WTC11 (cell line): Measurements from ENCODE around the gene RAPH1. TPM values are rescaled to one million over a fixed set of nuclear protein-coding genes. Genes with fewer than 3 reads are reported as not detected.

ENCODE experiments used
- ATAC-seq: fragments of 200-7000 bp; cut with Tn5 transposase; 2 replicates; pipeline ENCODE4 v1.10.0; 2021; ENCODE audit warnings: mild to moderate bottlenecking, moderate library complexity
- CTCF ChIA-PET: fragments of 300-600 bp; sonication (Branson Sonifier 250); formaldehyde crosslinking; loops from one replicate; lab custom pipeline; 2021; ENCODE audit warnings: antibody characterized with exemption; lab: Charles Lee
- POLR2A ChIA-PET: fragments of 350-600 bp; sonication (Branson Sonifier 250); formaldehyde crosslinking; loops from one replicate; lab custom pipeline; 2021; ENCODE audit warnings: antibody characterized with exemption; lab: Charles Lee
- DNase-seq: peaks from one replicate; pipeline ENCODE4 v3.0.0; 2021; ENCODE audit warnings: low spot score
- H3K27ac Mint-ChIP-seq: 2 replicates; pipeline ENCODE4 v1.8.0; 2021; ENCODE audit warnings: mixed read lengths
- H3K27me3 Mint-ChIP-seq: 2 replicates; pipeline ENCODE4 v1.8.0; 2021; ENCODE audit warnings: low read depth, mild to moderate bottlenecking, moderate library complexity, mixed read lengths
- H3K36me3 Mint-ChIP-seq: 2 replicates; pipeline ENCODE4 v1.8.0; 2021; ENCODE audit warnings: mixed read lengths
- H3K4me1 Mint-ChIP-seq: 2 replicates; pipeline ENCODE4 v1.8.0; 2022; ENCODE audit warnings: mixed read lengths
- H3K4me3 Mint-ChIP-seq: 2 replicates; pipeline ENCODE4 v1.8.0; 2021; ENCODE audit warnings: mild to moderate bottlenecking, moderate library complexity, mixed read lengths
- H3K9me3 Mint-ChIP-seq: 2 replicates; pipeline ENCODE4 v1.8.0; 2021; ENCODE audit warnings: mixed read lengths
- CDX4 ChIP-seq: fragments of 250-450 bp; sonication (Bioruptor Pico); IDR thresholded peaks from 2 replicates; pipeline ENCODE4 v1.9.0; 2021; ENCODE audit warnings: moderate library complexity, mild to moderate bottlenecking, inconsistent platforms, borderline replicate concordance
- CREB1 ChIP-seq: sonication (generic); formaldehyde crosslinking; IDR thresholded peaks from 2 replicates; pipeline ENCODE4 v1.8.0; 2023; ENCODE audit warnings: mild to moderate bottlenecking, missing genetic modification reagents
- FOXP1 ChIP-seq: sonication (generic); formaldehyde crosslinking; IDR thresholded peaks from 2 replicates; pipeline ENCODE4 v1.8.0; 2022; ENCODE audit warnings: missing genetic modification reagents, mild to moderate bottlenecking, moderate library complexity, borderline replicate concordance
- GTF2I ChIP-seq: fragments of 250-450 bp; sonication (Bioruptor Pico); conservative IDR thresholded peaks from 2 replicates; pipeline ENCODE4 v1.4.0; 2021; ENCODE audit warnings: mild to moderate bottlenecking
- IRF1 ChIP-seq: sonication (generic); formaldehyde crosslinking; IDR thresholded peaks from 2 replicates; pipeline ENCODE4 v1.8.0; 2023; ENCODE audit warnings: missing genetic modification reagents
- MXD4 ChIP-seq: fragments of 250-450 bp; sonication (Bioruptor Pico); IDR thresholded peaks from 2 replicates; pipeline ENCODE4 v1.8.0; 2021; ENCODE audit warnings: mild to moderate bottlenecking, moderate library complexity, borderline replicate concordance
- NFE2L1 ChIP-seq: sonication (generic); formaldehyde crosslinking; IDR thresholded peaks from 2 replicates; pipeline ENCODE4 v1.8.1; 2023; ENCODE audit warnings: missing genetic modification reagents
- PRDM15 ChIP-seq: sonication (generic); formaldehyde crosslinking; IDR thresholded peaks from 2 replicates; pipeline ENCODE4 v1.8.0; 2022; ENCODE audit warnings: missing genetic modification reagents
- TP53 ChIP-seq: sonication (generic); formaldehyde crosslinking; IDR thresholded peaks from 2 replicates; pipeline ENCODE4 v1.8.1; 2023; ENCODE audit warnings: mild to moderate bottlenecking, missing genetic modification reagents
- USF1 ChIP-seq: sonication (generic); formaldehyde crosslinking; IDR thresholded peaks from 2 replicates; pipeline ENCODE4 v1.8.0; 2022; ENCODE audit warnings: mild to moderate bottlenecking, missing genetic modification reagents
- ZNF281 ChIP-seq: sonication (generic); formaldehyde crosslinking; IDR thresholded peaks from 2 replicates; pipeline ENCODE4 v1.8.0; 2023; ENCODE audit warnings: mild to moderate bottlenecking, missing genetic modification reagents
- ZNF423 ChIP-seq: fragments of 250-450 bp; sonication (Bioruptor Pico); IDR thresholded peaks from 2 replicates; pipeline ENCODE4 v2.1.2; 2022; ENCODE audit warnings: mild to moderate bottlenecking, moderate library complexity
- ZNF671 ChIP-seq: fragments of 250-450 bp; sonication (Bioruptor Pico); IDR thresholded peaks from 2 replicates; pipeline ENCODE4 v1.8.0; 2021; ENCODE audit warnings: mild to moderate bottlenecking
- ZSCAN18 ChIP-seq: fragments of 250-450 bp; sonication (Bioruptor Pico); IDR thresholded peaks from 2 replicates; pipeline ENCODE4 v2.1.2; 2022; ENCODE audit warnings: mild to moderate bottlenecking, moderate library complexity
- total RNA-seq: library from RNA; stranded (reverse); gene quantifications from 3 replicates; pipeline ENCODE4 v1.2.3, GENCODE V29; 2021

RAPH1 gene
- total RNA-seq, 1 experiment from 2014 or later, result 24.6 TPM

- no peak for TF ChIP-seq IRF1 (CRISPR knock-in tag)
- no peak for TF ChIP-seq PRDM15
- no peak for TF ChIP-seq NFE2L1
Measured at GRCh38 chr2:203441463-203441862, 93.6 kb downstream of the RAPH1 start (continued).

GRCh38 chr2:203440671-203441070 lies 94.4 kb downstream of the RAPH1 start:
- POLR2A ChIA-PET, result interaction anchor here (0.6 kb wide), 1 partner anchor 245 kb away, joined by 5 read pairs; no protein-coding TSS in a partner anchor
- TF ChIP-seq USF1 (CRISPR knock-in tag) (no peak), MXD4 (CRISPR knock-in tag) (no peak), ZNF671 (CRISPR knock-in tag) (no peak), ZNF281 (CRISPR knock-in tag) (no peak), FOXP1 (CRISPR knock-in tag) (no peak), CDX4 (CRISPR knock-in tag) (no peak), GTF2I (CRISPR knock-in tag) (no peak), ZSCAN18 (CRISPR knock-in tag) (no peak), CREB1 (CRISPR knock-in tag) (no peak), ZNF423 (CRISPR knock-in tag) (no peak)
- TF ChIP-seq, all 79 proteins: peak for 0
- no peaks in the 10 kb centered on the region for H3K9me3 Mint-ChIP-seq
- DNase-seq (no peak), ATAC-seq (no peak)
- no peak overlapping the region for H3K27ac Mint-ChIP-seq
- H3K4me3 Mint-ChIP-seq, result no peak overlapping the region
- peaks cover 12% of the 10 kb centered on the region for H3K4me1 Mint-ChIP-seq
- peaks cover 18% of the 10 kb centered on the region for H3K36me3 Mint-ChIP-seq
- CTCF ChIA-PET, result interaction anchor here (0.5 to 1.3 kb wide), 2 partner anchors 468 to 469 kb away, joined by 3 read pairs; no protein-coding TSS in a partner anchor
- H3K27me3 Mint-ChIP-seq, result no peaks in the 10 kb centered on the region

GRCh38 chr2:203438528-203438927 lies 96.6 kb downstream of the RAPH1 start:
- H3K4me3 Mint-ChIP-seq, result no peak overlapping the region
- H3K9me3 Mint-ChIP-seq, result no peaks in the 10 kb centered on the region
- TF ChIP-seq ZNF423 (CRISPR knock-in tag) (no peak), GTF2I (CRISPR knock-in tag) (no peak), TP53 (CRISPR knock-in tag) (no peak)
- ChIA-PET POLR2A (no interaction called here), CTCF (interaction anchor here (0.7 kb wide), 1 partner anchor 377 kb away, joined by 3 read pairs; no protein-coding TSS in a partner anchor)
- no peak overlapping the region for H3K27ac Mint-ChIP-seq
- no peaks in the 10 kb centered on the region for H3K27me3 Mint-ChIP-seq
- H3K4me1 Mint-ChIP-seq, result peaks cover 12% of the 10 kb centered on the region
- DNase-seq (no peak), ATAC-seq (no peak)
- peaks cover 18% of the 10 kb centered on the region for H3K36me3 Mint-ChIP-seq
